HG03045 (cell line): ENCODE measurements around the gene SLC15A1.

ENCODE experiments used
- ATAC-seq: cut with Tn5 transposase; IDR thresholded peaks from one replicate; pipeline ENCODE4 v1.9.1; 2021; ENCODE audit warnings: mild to moderate bottlenecking, moderate library complexity; ENCODE audit not compliant: unreplicated experiment

The SLC15A1 gene

DNA sequence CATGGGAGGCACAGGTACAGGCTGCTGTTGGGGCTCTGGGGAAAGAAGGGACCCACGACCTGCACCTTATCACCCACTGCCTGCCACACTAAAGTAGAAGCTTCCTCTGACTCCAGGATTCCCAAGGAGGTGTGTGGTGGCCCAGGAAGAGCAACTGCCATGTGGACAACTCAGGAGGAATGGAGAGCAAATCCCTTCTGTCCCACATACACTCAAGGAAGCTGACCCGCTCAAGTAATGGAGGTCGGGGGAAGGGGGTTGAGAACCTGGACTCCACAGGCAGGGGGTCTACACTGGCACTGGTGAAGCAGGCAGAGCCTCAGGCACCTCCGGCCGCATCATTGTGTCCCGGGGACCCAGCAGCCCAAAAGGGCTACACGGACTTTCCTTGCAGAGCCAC lies 29.4 kb upstream of the SLC15A1 start:
- ATAC-seq: no peak

DNA sequence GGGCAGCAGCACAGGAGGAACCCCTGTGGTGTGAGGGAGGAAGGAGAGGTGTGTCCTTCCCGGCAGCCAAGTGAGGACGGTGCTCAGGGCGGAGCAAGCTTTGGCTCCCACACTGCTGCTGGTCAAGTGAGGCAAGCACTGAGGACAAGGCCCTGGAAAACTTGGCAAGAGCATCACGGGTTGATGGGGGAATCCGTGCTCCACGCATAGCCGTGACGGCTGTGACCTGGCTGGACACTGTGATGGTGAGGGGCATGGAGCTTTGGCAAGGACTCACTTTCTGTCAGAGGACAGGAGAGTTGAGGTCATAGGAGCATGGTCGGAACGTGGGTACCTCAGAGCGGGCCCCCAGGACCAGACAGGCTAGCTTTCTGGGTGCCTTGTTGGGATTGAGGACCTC lies 29.0 kb upstream of the SLC15A1 start:
- no peak for ATAC-seq

DNA sequence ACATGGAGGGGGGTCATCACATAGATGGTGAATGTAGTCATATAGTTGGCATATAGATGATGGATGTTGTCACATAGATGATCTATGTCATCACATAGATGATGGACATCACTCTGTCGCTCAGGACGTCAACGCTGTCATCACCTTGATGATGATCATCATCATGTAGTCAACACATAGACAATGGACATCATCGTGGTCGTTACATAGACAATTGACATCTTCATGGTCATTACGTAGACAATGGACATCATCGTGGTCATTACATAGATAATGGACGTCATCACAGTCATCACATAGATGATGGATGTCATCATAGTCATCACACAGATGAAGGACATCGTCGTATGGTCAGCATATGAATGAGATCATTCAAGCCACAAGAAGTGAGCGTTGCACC lies 28.6 kb upstream of the SLC15A1 start:
- no peak for ATAC-seq

DNA sequence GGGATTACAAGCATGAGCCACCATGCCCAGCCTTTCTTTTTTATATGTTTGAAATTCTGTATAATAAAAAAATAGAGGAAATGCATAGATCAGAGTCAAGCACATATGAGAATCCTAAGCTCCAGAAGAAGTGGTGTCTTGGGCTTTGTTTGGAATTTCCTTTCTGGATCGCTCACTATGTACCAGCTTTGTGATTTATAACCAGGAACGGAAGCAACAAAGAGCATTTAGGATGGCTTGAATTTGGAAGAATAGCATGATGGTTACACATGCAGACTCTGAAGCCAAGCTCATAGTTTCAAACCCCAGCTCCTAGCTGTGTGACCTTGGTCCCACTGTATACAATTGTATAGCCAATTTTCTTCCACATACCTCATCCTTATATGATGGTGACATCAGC lies 28.0 kb upstream of the SLC15A1 start:
- ATAC-seq: no peak

DNA sequence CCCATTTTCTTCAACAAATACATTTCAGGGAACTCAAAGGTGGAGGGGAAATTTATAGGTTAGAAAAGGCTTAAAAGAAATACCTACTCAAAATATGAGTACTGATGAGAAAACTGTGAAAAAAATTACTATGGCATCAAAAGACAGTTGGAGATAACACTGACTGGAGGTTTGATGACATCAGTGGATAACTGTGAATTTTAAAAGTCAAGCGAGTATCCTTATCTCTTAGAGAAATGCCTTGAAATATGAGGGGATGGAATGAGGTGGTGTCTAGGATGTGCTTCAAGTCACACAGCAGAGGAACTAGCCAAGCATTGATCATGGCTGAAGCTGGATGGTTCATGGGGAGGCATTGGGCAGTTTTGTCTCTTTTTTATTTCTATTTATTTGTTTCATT lies 27.2 kb upstream of the SLC15A1 start:
- ATAC-seq: no peak

DNA sequence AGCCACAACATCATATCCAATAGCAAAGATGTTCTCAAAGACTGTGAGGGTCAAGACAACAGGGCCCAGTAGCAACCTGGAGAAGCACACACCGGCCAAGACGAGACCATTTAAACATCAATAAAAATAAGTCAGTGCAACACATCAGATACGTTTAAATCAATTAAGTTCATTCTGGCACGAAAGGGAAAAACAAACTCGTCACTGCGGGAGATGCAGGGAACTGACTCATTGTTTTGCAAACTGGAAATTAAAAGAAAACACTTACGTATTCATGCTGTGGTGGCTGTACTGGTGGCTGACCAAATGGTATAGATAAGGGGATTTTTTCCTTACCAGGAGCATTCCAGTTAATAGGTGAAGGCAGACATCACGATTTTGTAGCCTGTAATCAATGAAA lies 26.3 kb upstream of the SLC15A1 start:
- ATAC-seq: no peak

DNA sequence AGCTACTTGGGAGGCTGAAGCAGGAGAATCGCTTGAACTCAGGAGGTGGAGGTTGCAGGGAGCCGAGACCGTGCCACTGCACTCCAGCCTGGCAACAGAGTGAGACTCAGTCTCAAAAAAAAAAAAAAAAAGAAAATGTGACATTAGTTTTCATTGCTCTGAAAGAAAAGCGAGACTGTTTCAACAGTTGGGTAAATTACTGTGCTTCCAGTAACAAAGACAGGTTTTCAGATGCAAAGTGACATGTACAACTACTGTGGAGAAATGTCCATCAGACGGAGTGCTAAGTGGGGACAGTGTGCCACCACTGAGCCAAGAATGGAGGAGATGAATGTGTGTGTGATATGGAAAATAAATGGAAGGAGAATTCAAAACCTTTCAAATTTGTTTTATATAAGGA lies 24.2 kb upstream of the SLC15A1 start:
- ATAC-seq: no peak

DNA sequence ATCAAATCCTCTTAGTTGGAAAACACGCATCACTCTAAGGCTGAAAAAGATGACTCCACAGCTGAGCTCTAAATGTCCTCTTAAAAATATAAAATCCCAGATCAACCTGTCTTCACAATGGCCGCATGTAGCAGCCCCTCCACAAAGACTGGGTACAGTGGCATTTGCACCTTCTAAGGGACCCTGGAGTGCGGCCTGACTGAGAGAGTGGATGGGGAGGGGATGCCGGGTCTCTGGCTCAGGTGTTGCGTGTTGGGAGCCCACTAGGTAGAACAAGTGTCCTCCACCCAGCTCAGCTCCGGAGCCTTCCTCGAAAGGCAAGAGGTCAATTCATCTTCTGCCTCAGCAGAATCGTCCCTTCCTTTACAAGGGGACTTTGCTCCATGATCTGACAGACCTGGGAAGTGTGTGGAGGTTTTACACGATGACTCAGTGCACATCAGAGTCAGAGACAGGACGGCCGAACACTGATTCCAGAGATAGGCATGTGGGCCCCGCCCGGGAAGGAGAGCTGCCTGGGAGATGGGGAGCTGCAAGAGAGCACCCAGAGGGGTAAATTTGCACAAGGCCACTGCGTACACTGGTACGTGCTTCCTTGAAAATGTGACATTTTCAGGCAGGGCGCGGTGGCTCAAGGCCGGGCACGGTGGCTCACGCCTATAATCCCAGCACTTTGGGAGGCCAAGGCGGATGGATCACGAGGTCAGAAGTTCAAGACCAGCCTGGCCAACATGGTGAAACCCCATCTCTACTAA lies 23.5 kb upstream of the SLC15A1 start:
- ATAC-seq: no peak

DNA sequence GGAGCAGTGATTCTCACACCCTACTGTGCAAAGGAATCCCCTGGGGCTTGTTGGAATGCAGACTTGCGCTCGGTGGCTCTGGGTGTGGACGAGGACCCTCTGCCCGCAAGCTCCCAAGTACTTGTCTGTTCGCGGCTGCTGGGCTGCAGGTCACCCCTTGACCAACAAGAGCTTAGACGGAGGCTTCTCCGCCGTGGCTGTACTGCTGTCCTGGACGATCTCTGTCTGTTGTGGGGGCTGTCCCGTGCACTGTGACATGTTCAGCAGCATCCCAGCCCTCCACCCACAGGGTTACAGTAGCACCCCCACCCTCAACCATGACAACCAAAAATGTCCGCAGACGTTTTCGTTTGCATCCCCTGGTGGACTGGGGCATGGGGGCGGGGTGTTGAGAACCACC lies 22.9 kb upstream of the SLC15A1 start:
- no peak for ATAC-seq

DNA sequence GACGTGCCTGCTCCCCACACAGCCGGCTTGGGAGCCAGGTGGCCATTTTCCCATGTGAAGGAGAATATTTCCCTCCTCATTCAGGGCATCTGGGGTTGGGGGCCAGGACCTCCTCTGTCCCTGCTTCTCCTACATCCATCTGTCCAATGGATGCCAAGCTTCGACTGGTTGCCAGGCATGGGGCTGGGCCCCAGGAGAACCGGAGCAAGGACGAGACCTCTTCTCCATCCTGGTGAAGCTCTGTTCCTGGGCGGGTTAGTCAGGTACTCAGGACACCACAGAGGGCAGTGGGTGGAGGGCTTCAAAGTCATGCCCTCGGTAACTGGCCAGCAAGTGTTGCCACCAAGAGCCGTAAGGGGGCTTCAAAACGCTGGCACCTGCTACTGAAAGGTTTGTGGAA lies 22.3 kb upstream of the SLC15A1 start:
- ATAC-seq: no peak

DNA sequence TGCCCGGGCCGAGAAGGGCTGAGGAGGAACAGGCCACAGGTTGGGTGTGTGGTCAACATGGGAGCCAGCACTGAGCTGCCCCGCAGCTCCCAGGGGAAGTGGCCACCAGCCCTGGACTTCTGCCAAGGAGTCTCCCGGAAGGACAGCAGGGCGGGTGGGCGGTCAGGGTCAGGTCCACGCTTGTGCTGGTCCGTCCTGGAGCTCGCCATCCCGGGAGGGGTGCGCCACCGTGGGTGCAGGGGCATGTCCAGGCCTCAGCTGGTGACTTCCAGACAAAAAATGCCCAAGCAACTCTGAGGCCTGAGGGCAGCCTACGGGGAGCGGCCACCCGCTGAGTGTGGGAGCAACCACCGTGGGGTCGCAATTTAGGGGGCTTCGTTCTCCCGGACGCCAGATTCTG lies 21.4 kb upstream of the SLC15A1 start:
- ATAC-seq: no peak

DNA sequence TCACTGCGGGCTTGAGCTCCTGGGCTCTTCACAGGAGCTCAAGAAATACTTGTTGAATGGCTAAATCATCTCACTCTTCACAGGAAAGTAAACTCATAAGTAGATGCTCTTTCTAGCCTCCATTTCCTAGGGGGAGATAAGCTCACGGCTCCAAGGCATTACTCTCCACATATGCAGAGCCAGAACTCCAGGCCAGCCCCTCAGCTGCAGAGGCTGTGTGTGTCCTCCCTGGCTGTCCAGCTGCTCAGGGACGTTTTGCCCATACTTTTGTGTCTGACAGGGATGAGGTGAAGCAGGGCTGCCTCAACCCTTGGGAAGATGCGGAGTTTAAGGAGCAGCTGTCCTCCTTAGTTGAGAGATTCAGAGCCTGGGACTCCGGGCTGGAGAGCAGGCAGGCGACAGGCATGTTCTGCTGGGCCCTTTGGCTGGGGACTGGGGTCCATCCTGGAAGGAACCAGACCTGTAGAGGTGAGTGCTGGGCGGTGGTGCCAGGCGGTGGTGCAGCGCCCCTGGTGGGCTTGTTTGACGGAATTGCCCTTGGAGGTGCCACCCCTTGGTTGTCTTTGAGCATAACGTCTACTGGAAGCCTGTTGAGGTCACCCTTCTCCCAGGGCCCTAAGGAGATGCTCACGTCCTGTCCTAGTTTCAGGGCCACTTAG lies 20.5 kb upstream of the SLC15A1 start:
- no peak for ATAC-seq

DNA sequence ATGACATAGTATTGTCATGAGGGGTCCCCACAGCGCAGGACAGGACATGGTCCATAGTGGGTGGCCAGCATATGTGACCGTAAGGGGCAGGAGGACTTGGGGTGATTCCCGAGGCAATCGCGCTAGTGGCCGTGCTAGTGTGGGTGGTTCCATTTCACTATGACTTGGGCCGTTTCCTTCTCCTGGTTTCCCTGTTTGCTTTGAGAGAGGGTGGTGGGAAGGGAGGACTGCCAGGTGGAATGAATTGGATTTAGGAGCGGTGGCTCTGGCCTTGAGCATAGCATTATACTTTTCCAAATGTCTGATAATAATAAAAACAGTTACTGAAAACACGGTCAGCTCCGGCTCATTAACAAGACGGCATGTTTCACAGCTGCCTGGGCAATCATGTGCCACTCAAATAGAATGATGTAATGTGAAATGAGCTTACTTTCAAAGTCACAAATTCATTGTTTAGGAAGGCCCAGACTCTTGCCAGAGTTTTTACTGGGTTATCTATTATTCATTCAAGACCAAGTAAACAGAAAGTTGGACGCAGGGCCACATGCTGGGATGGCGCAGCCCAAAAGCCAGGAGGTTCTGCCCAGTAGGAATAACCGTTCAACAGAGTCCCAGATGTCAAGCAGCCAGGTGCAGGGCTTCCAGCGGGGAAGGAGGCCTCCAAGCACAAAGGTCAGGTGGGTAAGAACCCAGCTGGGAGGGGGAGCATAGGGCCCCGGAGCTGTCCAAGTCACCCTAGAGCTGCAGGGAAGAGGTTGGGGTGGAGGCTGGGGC lies 19.6 kb upstream of the SLC15A1 start:
- no peak for ATAC-seq

DNA sequence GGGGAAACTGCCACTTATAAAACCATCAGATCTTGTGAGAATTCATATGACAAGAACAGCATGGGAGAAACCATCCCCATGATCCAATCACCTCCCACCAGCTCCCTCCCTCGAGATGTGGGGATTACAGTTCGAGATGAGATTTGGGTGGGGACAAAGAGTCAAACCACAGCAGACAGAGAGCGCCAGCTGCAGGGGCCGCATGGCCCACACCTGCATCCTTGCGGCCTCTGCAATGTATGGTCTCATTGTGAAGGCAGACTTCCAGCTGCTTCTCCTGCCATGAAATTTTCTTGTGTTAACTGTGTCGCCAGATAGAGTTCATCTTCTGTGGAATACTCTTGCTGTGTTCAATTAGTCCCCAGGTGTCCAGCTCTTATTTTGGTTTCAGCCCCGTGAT lies 17.3 kb upstream of the SLC15A1 start:
- ATAC-seq: no peak

DNA sequence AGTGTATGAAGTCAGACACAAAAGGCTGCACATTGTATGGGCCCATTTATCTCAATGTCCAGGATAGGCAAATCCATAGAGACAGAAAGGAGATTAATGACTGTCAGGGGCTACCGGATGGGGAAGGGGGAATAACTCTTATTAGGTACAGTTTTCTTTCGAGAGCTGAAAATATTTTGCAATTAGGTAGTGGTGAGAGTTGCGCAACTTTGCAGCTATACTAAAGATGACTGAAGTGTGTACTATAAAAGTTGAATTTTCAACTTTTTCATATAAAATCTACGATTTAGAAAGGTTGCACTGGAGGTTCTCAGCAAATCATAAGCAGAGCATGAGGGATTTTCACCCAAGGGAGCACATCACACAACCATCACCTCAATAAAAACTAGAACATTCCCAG lies 16.1 kb upstream of the SLC15A1 start:
- no peak for ATAC-seq

DNA sequence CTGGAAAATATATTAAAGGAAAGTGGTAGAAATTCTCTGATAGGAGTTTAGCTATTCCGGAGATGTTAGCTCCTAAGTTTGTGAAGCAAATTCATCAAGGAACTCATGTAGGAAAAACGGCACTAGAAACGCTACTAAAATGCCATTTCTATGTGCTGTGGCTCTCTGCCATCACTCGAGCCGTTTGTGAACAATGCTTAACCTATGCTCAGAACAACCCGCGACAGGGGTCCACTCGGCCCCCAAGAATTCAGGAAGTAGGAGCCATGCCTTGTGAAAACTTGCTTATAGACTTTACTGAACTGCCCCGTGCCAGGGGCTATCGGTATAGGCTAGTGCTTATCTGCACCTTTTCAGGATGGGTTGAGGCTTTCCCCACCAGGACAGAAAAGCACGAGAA lies 14.2 kb upstream of the SLC15A1 start:
- no peak for ATAC-seq

DNA sequence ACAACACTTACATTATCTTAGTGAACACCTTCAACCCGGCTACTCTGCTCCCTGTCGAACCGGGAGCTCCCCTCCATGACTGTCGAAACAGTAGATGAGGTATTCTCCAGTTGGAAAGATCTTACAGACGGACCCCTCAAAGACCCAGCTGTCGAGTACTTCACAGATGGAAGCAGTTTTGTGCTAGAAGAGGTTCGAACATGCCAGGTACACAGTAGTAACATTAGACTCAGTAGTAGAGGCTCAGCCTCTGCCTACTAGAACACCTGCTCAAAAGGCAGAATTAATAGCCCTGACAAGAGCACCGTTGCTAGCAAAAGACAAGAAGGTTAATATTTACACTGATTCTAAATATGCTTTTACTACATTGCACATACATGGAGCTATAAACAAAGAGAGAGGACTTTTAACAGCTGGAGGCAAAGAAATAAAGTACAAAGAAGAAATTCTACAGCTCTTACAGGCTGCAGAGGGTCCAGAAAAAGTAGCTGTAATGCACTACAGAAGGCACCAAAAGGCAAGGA lies 13.6 kb upstream of the SLC15A1 start:
- no peak for ATAC-seq

DNA sequence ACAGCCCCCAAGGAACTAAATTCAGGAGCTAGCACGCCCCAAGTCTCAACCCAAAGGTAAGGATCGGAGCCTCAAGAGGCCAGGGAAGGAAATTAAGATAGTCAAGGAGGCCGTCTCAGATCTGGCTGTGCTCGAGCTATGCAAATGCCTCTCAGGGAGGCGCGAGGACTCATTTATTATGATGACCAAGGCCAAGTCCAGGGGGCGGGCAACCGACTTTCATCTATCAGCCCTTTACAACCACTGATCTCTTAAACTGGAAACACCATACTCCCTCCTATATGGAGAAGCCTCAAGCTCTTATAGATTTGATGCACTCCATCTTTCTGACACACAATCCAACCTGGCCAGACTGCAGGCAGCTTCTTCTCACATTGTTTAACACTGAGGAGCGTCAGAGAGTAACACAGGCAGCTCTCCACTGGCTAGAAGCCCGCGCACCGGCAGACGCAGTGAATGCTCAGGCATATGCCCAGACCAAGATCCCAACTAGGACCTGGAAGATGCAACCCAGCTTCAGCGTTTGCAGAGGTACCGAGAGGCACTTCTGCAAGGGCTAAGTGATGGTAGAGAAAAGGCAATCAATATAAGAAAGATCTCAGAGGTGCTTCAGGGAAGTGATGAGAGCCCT lies 9.6 kb upstream of the SLC15A1 start:
- no peak for ATAC-seq

DNA sequence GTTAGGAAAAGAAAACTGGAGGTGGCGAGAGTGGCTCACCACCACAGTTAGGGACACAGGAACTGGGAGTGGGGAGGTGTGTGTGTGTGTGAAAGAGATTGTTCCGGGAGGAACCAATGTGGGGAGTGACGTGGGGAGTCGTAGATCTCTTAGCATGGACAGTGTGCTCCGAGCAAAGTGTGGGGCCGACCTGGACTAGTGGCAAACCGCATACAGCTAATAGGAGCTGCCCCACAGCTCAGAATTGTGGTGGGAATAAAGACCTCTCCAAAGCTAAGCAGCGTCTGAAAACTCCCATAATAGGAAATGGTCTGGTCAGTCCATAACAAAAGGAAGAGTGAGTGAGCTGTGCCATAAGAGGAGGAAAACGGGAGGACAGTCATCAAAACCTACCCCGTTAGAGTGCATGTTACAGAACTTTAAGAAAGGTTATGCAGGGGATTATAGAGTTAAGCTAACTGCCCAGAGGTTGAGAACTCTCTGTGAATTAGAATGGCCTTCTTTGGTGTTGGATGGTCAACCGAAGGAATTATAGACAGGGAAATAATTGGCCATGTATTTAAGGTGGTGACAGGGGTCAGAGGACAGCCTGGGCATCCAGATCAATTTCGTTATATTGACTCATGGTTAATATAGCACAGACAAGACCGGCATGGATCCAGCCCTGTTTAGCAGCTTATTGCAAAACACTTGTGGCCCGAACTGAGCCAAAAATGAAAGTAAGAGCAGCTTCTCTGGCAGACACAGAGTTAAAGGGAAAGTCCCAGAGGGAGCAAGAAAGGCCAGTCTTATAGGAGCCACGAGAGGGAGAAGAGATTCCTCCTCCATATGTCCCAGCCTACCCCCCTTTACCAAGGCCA lies 8.9 kb upstream of the SLC15A1 start:
- no peak for ATAC-seq

DNA sequence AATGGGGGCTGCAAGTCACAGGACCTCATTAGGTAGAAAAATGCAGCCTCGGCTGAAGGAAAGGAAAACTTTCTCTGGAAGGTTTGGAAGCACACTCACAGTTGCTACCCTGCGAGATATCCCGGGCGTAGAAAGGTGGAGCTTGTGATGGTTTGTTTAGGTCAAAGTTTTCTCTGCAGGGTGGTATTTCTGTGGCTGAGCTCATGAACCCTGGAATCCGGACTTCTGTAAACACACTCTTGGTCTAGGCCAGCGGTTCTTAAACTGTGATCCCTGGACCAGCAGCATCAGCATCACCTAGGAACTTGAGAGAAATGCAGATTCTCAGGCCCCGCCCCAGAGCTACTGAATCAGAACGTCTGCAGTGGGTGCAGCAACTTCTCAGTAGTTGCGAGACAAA lies 3.3 kb upstream of the SLC15A1 start:
- no peak for ATAC-seq
